NOMO-1 treated with DMSO at 0.1 percent for 48 hours (cell line): ENCODE data around the gene LEO1.
A peak's percentile ranks its signal among the peaks of the same experiment; 100 is the strongest.

ENCODE experiments used
- DNase-seq: peaks from one replicate; lab custom pipeline; 2025; ENCODE audit not compliant: unreplicated experiment; lab: John Stamatoyannopoulos, UW

Gene LEO1

GRCh38 chr15:51971375-51972133 is at the start of gene LEO1:
Gene LEO1 (minus strand): TSS chr15:51971778. CDS start chr15:51971745, 33 bp downstream.
- peak; percentile 96 for DNase-seq

- DNase-seq = peak; percentile 91
These were observed 49.6 kb upstream of the LEO1 start for GRCh38 chr15:52021128-52021671.

GRCh38 chr15:52020221-52021085 is 48.9 kb upstream of the LEO1 start:
- DNase-seq = peak; percentile 19

GRCh38 chr15:52019394-52020220 is 48.0 kb upstream of the LEO1 start:
- DNase-seq = peak; percentile 70

- peak; percentile 82 for DNase-seq
These were observed 47.3 kb upstream of the LEO1 start, which contains the start of gene MAPK6 for GRCh38 chr15:52018693-52019393. Gene MAPK6 (plus strand): TSS chr15:52019219. CDS start chr15:52046461, 27,242 bp downstream.

- no peak for DNase-seq
These were observed 46.7 kb upstream of the LEO1 start for GRCh38 chr15:52018244-52018643.

GRCh38 chr15:52016316-52016715 is 44.7 kb upstream of the LEO1 start:
- no peak for DNase-seq

- DNase-seq = no peak
These were observed 43.0 kb upstream of the LEO1 start for GRCh38 chr15:52014616-52015015.

GRCh38 chr15:52013151-52013791 is 41.7 kb upstream of the LEO1 start:
- peak; percentile 91 for DNase-seq

GRCh38 chr15:52012210-52012609 is 40.6 kb upstream of the LEO1 start:
- DNase-seq = no peak

- no peak for DNase-seq
These were observed 40.1 kb upstream of the LEO1 start for GRCh38 chr15:52011711-52012144.

- DNase-seq = no peak
These were observed 39.3 kb upstream of the LEO1 start for GRCh38 chr15:52010633-52011595.

GRCh38 chr15:52008698-52009434 is 37.3 kb upstream of the LEO1 start:
- peak; percentile 34 for DNase-seq

GRCh38 chr15:52008359-52008697 is 36.8 kb upstream of the LEO1 start:
- DNase-seq = no peak

- no peak for DNase-seq
These were observed 35.2 kb upstream of the LEO1 start for GRCh38 chr15:52006702-52007340.

GRCh38 chr15:52005748-52006701 is 34.4 kb upstream of the LEO1 start:
- no peak for DNase-seq
